T-helper 22 cell (primary cell): ENCODE results near the gene NTRK2.

ENCODE experiments used
- DNase-seq: peaks from one replicate; pipeline ENCODE4 v3.0.0-alpha.2; 2020; ENCODE audit warnings: low read depth

Gene NTRK2

GRCh38 chr9:84736081-84736480, 66.6 kb downstream of the NTRK2 start:
- no peak for DNase-seq

DNA sequence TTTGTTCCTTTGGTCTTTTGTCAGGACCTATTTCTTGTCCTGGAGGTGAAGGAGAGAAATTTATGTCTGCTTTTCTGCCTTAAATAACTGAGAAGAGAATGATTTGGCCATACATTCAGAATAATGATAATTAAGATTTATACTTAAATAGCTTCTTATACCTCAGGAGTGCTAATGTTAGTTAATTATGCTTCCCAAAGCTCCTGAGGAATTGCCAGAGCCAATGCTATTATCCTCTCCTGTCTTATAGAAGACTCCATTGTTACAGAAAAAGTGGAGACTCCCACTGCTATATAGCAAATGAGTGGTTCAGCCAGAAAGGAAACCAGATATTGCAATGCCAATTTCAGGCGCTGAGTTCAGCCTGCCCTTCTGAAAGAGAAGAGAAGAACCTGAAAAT, 67.0 kb downstream of the NTRK2 start:
- DNase-seq: no peak

DNA sequence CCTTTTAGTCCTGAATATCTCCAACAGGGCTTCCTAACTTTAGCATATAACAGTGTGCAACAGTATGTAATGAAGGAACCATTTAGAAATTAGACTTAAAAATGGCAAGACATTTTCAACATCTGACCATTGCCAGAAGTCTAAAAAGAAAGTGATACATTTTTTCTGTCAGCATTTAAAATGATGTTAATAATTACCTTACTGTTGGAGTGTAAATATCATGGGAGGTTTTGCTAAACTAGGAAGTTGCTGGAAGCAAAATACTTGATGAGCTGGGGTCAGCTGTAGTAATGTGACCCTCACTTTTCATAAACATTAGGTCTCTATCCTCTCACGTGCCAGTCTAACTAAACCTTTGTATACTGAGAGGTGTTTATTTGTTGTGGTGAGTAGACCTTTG, 68.8 kb downstream of the NTRK2 start:
- DNase-seq: no peak

- DNase-seq: no peak
Measured at GRCh38 chr9:84742261-84742660, 72.7 kb downstream of the NTRK2 start.

- DNase-seq: no peak
Measured at GRCh38 chr9:84744195-84744594, 74.7 kb downstream of the NTRK2 start.

DNA sequence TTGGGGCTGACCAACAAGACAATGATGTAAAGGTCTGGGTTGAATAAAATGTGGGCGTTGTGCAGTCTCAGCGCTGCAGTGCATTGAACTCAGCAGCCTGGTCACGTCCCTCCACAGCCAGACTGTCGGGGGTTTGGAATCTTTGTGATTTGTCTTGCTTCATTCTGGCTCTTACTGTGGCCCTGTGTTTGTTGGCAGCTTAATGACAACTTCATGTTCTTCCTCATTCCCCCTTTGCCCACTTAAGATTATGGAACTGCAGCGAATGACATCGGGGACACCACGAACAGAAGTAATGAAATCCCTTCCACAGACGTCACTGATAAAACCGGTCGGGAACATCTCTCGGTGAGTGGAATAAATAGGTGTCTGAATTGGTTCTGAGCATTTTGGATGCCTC, 75.2 kb downstream of the NTRK2 start:
- no peak for DNase-seq

GRCh38 chr9:84748112-84748511, 78.6 kb downstream of the NTRK2 start:
- DNase-seq: no peak

- DNase-seq: no peak
Measured at GRCh38 chr9:84750152-84750865, 80.8 kb downstream of the NTRK2 start.

DNA sequence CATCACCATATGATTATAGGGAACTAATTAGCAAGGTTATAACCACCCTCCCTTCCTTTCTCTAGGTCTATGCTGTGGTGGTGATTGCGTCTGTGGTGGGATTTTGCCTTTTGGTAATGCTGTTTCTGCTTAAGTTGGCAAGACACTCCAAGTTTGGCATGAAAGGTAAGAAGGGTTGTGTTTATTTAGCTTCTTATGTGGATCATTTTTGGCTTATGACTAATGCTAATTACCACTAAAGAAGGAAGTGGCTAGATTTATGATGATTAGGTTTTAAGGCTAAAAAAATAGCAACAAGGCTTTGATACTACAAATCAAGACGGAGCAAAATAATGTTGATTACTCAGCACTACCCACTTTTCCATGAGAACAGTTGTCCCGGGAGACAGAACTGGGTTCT, 82.4 kb downstream of the NTRK2 start:
- peak; percentile 34 for DNase-seq

- no peak for DNase-seq
Measured at GRCh38 chr9:84754461-84754860, 84.9 kb downstream of the NTRK2 start.

- DNase-seq: no peak
Measured at GRCh38 chr9:84754881-84755280, 85.4 kb downstream of the NTRK2 start.

DNA sequence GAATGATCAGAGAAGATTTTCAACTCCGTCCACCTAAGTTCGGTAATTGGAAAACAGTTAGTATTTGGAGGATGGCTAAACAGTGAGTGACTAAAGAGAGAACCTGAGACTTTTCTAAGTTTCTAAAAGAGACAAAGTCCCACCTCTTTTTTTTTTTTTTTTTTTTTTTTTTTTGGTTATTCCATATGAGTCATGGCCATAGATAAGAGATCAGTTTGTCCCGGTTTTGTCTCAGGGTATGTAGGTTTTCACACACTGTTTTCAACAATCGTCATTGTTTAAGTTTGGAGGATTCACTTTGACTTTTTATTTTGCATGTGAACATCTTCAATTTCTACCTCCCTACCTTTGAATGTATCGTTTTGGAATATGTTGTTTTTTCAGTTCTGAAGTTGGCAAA, 85.9 kb downstream of the NTRK2 start:
- no peak for DNase-seq

DNA sequence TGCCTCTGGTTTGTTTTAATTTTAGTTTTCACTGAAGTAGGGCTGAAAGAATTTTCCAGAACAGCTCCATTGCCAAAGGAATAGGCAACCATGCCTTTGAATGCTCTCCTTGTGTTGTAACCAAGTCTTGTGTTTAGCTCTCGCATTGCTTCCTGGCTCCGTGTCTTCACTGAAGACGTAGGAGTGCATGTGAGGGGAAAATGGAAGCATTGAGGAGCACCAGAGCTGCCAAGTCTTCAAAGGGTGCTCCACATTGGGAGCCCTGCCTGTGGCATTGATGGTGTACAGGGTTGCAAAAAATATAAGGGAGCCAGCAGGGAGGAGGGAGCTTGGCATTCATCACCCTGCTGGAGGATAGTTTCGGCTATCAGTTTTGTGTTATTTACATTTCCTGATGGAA, 86.6 kb downstream of the NTRK2 start:
- DNase-seq: no peak

GRCh38 chr9:84756731-84757130, 87.2 kb downstream of the NTRK2 start:
- no peak for DNase-seq

GRCh38 chr9:84758817-84759216, 89.3 kb downstream of the NTRK2 start:
- no peak for DNase-seq

DNA sequence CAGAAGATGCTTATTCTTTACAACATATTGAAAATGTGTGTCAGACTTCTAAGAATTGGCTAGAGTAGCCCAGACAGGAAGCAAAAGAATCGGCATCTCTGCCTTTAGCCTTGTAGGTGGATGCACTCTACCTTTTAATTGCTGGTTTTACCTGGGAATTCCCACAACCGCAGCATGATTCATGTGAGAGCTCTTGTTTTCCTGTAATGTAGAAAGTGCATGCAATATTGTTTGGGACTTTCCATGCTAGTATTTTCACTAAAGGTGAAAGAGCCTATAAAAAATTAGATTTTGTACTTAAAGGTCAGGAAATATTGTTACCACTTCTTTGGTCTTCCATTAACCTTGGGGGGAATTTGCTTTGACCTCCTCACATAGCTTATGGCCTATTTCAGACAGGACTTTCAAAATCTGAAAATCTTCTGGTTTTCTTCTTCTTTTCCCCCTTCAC, 89.8 kb downstream of the NTRK2 start:
- peak; percentile 11 for DNase-seq

- DNase-seq: no peak
Measured at GRCh38 chr9:84759804-84760203, 90.3 kb downstream of the NTRK2 start.

GRCh38 chr9:84761137-84761808, 91.7 kb downstream of the NTRK2 start:
- DNase-seq: no peak

- no peak for DNase-seq
Measured at GRCh38 chr9:84772511-84772910, 103.0 kb downstream of the NTRK2 start.

DNA sequence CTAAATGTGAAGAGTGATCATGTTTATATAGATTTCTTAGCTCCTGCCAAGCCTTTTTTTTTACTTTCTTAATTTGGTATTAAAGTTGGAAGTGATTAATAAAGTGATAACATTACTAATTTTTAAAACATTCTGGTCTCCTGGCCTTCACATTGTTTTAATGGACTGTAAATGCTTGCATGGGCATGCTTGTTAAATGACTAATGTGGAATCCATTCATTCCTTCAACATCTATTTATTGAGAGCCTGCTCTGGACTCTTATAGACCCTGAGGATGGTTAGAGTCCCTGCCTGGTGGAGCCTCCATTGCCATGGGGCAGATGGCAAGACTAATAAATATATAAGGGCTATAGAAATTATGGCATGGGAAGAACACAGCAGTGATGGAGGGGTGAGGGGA, 103.5 kb downstream of the NTRK2 start:
- DNase-seq: no peak

DNA sequence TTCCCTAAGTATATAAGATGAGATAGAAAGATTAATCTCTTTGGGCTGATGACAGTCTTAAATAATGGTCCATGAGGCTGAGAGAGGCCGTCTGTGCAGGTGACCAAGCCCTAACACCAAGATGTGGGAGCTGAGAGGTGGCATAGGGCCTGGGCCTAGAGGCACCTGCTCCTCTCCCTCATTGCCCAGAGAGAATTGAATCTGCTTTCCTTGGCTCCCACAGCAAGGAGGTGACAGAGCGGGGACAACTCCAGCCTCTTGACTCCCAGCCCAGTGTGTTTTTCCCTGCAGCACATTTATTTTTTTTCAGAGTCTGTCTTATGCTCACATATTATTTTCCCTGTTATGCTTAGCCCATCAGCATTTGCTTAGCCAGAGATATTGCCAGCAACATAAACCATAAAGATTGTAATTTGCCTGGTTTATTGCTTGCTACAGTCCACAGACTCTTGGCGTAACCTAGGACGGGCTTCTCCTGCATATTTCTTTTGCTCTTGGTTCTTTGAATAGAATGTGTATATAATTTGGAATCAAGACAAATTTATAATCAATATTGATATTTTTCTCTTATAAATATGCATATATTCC, 105.6 kb downstream of the NTRK2 start:
- no peak for DNase-seq

- no peak for DNase-seq
Measured at GRCh38 chr9:84778570-84778969, 109.0 kb downstream of the NTRK2 start.

DNA sequence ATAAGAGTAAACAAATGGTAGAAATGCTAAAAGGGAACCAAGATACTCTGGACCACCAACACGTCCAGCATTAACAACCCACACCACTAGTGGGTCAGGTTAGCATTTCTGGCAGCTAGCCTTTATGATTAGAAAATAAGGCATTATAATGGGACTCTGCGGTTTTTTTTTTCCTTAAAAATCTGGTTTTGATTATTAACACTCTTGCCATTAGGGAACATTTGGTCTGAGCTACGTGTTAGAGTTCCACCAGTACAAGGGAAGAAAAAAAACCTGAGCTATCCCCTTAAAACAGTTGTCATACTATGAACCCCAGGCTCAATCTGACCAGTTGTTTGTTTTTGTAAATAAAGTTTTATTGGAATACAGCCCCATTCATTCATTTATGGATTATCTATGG, 110.4 kb downstream of the NTRK2 start:
- DNase-seq: no peak

DNA sequence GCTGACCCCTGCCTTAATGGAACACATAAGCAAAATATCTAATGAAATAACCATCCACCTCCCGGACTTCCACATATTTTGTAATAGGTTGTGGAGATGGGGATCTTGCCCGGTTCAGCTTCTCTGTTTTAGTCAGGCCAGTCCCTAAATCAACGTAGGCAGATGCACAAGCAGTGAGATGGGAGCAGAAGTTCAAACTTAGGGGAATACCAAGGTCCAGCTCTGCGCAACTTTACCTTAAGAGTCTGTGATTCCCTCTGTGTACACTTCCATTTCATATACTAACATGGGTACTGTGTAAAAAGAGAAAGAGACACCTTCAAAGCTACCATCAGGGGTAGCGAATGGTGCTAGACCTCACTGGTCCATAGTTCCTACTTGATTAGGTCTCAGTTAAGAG, 110.9 kb downstream of the NTRK2 start:
- no peak for DNase-seq
